Calu3 (cell line): Measurements from ENCODE around the gene MAP3K10. TPM values are rescaled to one million over a fixed set of nuclear protein-coding genes. Genes with fewer than 3 reads are reported as not detected.

Source experiments
- BruUV-seq: library from RNA; stranded (reverse); fragments of 400-500 nt; replicated peaks from 2 replicates; lab custom pipeline; 2021; lab: Mats Ljungman, UMichigan
- CTCF ChIA-PET: fragments of 300-600 bp; sonication (Branson Sonifier 250); formaldehyde crosslinking; loops from one replicate; lab custom pipeline; 2022; ENCODE audit warnings: antibody characterized with exemption; lab: Charles Lee
- DNase-seq: peaks from one replicate; pipeline ENCODE4 v3.0.0; 2022
- H3K27ac Mint-ChIP-seq: one replicate; pipeline ENCODE4 v1.8.0; 2022; ENCODE audit warnings: mixed read lengths; ENCODE audit not compliant: unreplicated experiment
- H3K27me3 Mint-ChIP-seq: one replicate; pipeline ENCODE4 v1.8.0; 2022; ENCODE audit warnings: mixed read lengths; ENCODE audit not compliant: unreplicated experiment
- H3K36me3 Mint-ChIP-seq: one replicate; pipeline ENCODE4 v1.8.0; 2022; ENCODE audit warnings: mild to moderate bottlenecking, moderate library complexity, mixed read lengths; ENCODE audit not compliant: insufficient read depth, unreplicated experiment
- H3K4me1 Mint-ChIP-seq: one replicate; pipeline ENCODE4 v1.8.0; 2022; ENCODE audit warnings: mild to moderate bottlenecking, low read depth, mixed read lengths; ENCODE audit not compliant: unreplicated experiment
- H3K4me3 Mint-ChIP-seq: one replicate; pipeline ENCODE4 v1.8.0; 2022; ENCODE audit warnings: mild to moderate bottlenecking, low read depth, moderate library complexity, mixed read lengths; ENCODE audit not compliant: unreplicated experiment
- H3K9me3 Mint-ChIP-seq: one replicate; pipeline ENCODE4 v1.8.0; 2022; ENCODE audit warnings: low read depth, mixed read lengths; ENCODE audit not compliant: unreplicated experiment
- intact Hi-C: fragments of 100-400 bp; cut with micrococcal nuclease; formaldehyde crosslinking; loops from one replicate; pipeline ENCODE4 v1.10.0; 2022; ENCODE audit not compliant: unreplicated experiment
- total RNA-seq: library from RNA; stranded (reverse); gene quantifications from 2 replicates; pipeline ENCODE4 v1.2.3, GENCODE V29; 2022
- TF ChIP-seq, protein P1 (sequence below): fragments of 200-600 bp; IDR thresholded peaks from one replicate; pipeline ENCODE4 v1.8.0; 2022; ENCODE audit warnings: antibody characterized with exemption; ENCODE audit not compliant: unreplicated experiment

The MAP3K10 gene
- total RNA-seq, 1 experiment from 2014 or later = 30.5 TPM

DNA sequence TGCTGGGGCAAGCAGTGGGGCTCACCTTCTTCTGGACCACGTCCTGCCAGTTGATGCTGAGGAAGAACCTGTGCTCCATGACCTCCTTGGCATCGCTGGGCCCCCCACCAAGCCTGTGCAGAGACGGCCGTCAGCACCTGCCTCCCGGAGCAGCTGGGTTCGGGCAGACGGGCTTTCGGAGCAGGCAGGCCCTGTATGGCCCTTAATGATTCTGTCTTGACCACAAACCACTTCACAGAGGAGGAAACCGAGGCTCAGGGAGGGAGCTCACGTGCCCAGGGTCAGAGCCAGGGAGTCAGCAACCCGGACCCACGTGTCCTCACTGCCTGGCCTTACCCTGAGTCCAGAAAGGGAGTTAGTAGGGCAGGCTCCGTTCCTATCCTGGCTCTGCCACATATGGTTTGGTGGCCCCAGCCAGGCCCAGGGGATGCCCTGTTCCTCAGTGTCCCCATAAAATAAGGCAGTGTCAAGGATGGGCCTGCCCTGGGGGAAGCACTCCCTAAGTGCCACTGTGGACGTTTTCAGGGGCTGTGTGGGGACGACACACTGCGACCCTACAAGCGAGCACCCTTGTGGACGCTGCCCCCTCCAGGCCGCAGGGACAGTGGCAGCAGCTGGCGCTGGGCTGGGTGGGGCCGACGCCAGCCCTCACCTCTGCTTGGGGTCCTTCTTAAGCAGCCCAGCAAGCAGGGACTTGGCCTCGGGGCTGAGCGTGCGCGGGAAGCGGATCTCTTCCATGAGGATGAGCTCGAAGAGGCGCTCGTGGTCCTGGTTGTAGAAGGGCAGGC, 44.2 kb downstream of the MAP3K10 start:
- H3K4me1 Mint-ChIP-seq = peaks cover 12% of the 10 kb centered on the region
- CTCF ChIA-PET = no interaction called here
- H3K27ac Mint-ChIP-seq = no peak overlapping the region
- no peak overlapping the region for H3K4me3 Mint-ChIP-seq
- intact Hi-C loops = no loop called here
- no peaks in the 10 kb centered on the region for H3K9me3 Mint-ChIP-seq
- no TSS peak for BruUV-seq
- TF ChIP-seq, protein P1, sequence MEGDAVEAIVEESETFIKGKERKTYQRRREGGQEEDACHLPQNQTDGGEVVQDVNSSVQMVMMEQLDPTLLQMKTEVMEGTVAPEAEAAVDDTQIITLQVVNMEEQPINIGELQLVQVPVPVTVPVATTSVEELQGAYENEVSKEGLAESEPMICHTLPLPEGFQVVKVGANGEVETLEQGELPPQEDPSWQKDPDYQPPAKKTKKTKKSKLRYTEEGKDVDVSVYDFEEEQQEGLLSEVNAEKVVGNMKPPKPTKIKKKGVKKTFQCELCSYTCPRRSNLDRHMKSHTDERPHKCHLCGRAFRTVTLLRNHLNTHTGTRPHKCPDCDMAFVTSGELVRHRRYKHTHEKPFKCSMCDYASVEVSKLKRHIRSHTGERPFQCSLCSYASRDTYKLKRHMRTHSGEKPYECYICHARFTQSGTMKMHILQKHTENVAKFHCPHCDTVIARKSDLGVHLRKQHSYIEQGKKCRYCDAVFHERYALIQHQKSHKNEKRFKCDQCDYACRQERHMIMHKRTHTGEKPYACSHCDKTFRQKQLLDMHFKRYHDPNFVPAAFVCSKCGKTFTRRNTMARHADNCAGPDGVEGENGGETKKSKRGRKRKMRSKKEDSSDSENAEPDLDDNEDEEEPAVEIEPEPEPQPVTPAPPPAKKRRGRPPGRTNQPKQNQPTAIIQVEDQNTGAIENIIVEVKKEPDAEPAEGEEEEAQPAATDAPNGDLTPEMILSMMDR = no peak
- DNase-seq = no peak
- no peaks in the 10 kb centered on the region for H3K27me3 Mint-ChIP-seq
- peaks cover 32% of the 10 kb centered on the region for H3K36me3 Mint-ChIP-seq

DNA sequence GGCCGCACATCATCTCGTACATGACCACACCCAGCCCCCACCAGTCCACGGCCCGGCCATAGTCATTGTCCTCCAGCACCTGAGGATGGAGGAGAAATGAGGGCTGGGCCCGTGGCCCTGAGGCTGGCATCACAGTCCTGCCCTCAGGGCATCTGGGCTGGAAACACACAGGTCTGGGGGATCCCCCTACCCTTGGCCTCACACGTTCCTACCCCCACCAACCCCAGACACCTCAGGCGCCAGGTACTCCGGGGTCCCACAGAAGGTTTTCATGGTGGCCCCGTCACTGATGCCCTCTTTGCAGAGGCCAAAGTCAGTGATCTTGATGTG, 44.8 kb downstream of the MAP3K10 start:
- CTCF ChIA-PET = no interaction called here
- Mint-ChIP-seq H3K9me3 (no peaks in the 10 kb centered on the region), H3K4me1 (peaks cover 10% of the 10 kb centered on the region), H3K27ac (no peak overlapping the region), H3K27me3 (no peaks in the 10 kb centered on the region), H3K4me3 (no peak overlapping the region), H3K36me3 (peaks cover 36% of the 10 kb centered on the region)
- no TSS peak for BruUV-seq
- TF ChIP-seq, protein P1 = no peak
- no peak for DNase-seq
- intact Hi-C loops = no loop called here

DNA sequence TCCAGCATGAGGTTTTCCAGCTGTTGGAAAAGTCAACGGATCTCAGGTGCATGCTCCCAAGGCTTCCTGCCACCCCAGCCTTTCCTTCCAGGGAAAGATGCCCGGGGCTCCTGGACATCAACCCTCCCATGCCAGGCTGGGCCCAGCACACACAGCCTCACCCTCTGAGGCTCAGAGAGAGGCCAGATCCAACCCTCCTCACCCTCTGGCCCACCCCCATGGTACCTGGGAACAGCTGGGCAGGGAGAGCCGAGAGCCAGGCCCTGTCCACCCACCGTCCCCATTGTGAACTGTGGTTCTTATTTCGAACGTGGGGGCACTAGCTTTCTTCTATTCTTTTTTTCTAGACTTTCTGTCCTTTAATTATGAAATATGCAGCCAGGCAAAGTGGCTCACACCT, 45.1 kb downstream of the MAP3K10 start:
- H3K4me3 Mint-ChIP-seq = no peak overlapping the region
- TF ChIP-seq, protein P1 = no peak
- no peak for DNase-seq
- peaks cover 39% of the 10 kb centered on the region for H3K36me3 Mint-ChIP-seq
- no TSS peak for BruUV-seq
- intact Hi-C loops = no loop called here
- CTCF ChIA-PET = no interaction called here
- no peak overlapping the region for H3K27ac Mint-ChIP-seq
- H3K4me1 Mint-ChIP-seq = peaks cover 6% of the 10 kb centered on the region
- H3K27me3 Mint-ChIP-seq = no peaks in the 10 kb centered on the region
- H3K9me3 Mint-ChIP-seq = no peaks in the 10 kb centered on the region

DNA sequence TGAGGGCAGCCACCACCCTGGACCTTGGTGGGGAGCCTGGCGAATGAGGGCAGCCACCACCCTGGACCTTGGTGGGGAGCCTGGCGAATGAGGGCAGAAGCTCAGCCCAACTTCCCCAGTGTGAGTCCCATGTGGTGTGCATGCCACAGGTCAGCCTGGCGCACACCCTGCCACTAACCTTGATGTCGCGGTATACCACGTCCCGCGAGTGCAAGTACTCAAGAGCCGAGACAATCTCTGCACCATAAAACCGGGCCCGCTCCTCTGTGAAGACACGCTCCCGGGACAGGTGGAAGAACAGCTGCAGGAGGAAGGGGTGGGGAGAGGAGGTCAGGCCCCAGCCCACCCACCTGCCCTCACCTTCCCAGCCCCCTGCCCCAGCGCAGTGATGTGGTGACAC, 46.6 kb downstream of the MAP3K10 start:
- H3K4me3 Mint-ChIP-seq = no peak overlapping the region
- intact Hi-C loops = no loop called here
- DNase-seq = no peak
- BruUV-seq = no TSS peak
- peaks cover 43% of the 10 kb centered on the region for H3K36me3 Mint-ChIP-seq
- H3K27ac Mint-ChIP-seq = no peak overlapping the region
- H3K9me3 Mint-ChIP-seq = no peaks in the 10 kb centered on the region
- CTCF ChIA-PET = no interaction called here
- no peaks in the 10 kb centered on the region for H3K4me1 Mint-ChIP-seq
- TF ChIP-seq, protein P1 = no peak
- H3K27me3 Mint-ChIP-seq = no peaks in the 10 kb centered on the region
